HUES6 (cell line): ENCODE data around the gene ARID1B.

Experiments used
- H3K27ac ChIP-seq: 2 replicates; pipeline ENCODE4 v1.7.0; 2013; ENCODE audit warnings: low read depth, mild to moderate bottlenecking, low read length, inconsistent platforms
- H3K27me3 ChIP-seq: 2 replicates; pipeline ENCODE4 v1.6.1; 2013; ENCODE audit warnings: low read length; ENCODE audit not compliant: control insufficient read depth, insufficient read depth
- H3K36me3 ChIP-seq: 2 replicates; pipeline ENCODE4 v1.6.1; 2013; ENCODE audit warnings: low read length; ENCODE audit not compliant: control insufficient read depth, insufficient read depth
- H3K4me1 ChIP-seq: 2 replicates; pipeline ENCODE4 v1.6.1; 2013; ENCODE audit warnings: low read length; ENCODE audit not compliant: control insufficient read depth, insufficient read depth
- H3K4me3 ChIP-seq: 2 replicates; pipeline ENCODE4 v1.5.1; 2013; ENCODE audit warnings: low read depth, low read length
- H3K9ac ChIP-seq: one replicate; pipeline ENCODE4 v1.6.1; 2013; ENCODE audit warnings: mild to moderate bottlenecking, low read length
- H3K9me3 ChIP-seq: 2 replicates; pipeline ENCODE4 v1.6.1; 2013; ENCODE audit warnings: low read depth, low read length; ENCODE audit not compliant: control insufficient read depth, insufficient read depth

Gene ARID1B

GRCh38 chr6:157169656-157170055, 392.5 kb downstream of the ARID1B start:
- peaks cover 13% of the 10 kb centered on the region for H3K4me1 ChIP-seq
- no peak overlapping the region for H3K9ac ChIP-seq
- no peaks in the 10 kb centered on the region for H3K9me3 ChIP-seq
- no peak overlapping the region for H3K4me3 ChIP-seq
- H3K27me3 ChIP-seq = no peaks in the 10 kb centered on the region
- peaks cover 18% of the 10 kb centered on the region; the same call in 1 of the 2 replicates for H3K36me3 ChIP-seq
- no peak overlapping the region for H3K27ac ChIP-seq

GRCh38 chr6:157170535-157170934, 393.4 kb downstream of the ARID1B start:
- Histone ChIP-seq H3K27me3 (no peaks in the 10 kb centered on the region), H3K9ac (no peak overlapping the region), H3K27ac (no peak overlapping the region), H3K4me3 (no peak overlapping the region), H3K4me1 (peaks cover 13% of the 10 kb centered on the region), H3K36me3 (peaks cover 18% of the 10 kb centered on the region; the same call in 1 of the 2 replicates), H3K9me3 (no peaks in the 10 kb centered on the region)

- peaks cover 18% of the 10 kb centered on the region; the same call in 1 of the 2 replicates for H3K36me3 ChIP-seq
Measured at GRCh38 chr6:157171801-157172200, 394.6 kb downstream of the ARID1B start.

GRCh38 chr6:157172231-157172701, 395.1 kb downstream of the ARID1B start:
- Histone ChIP-seq H3K4me3 (no peak overlapping the region), H3K27me3 (no peaks in the 10 kb centered on the region), H3K9ac (no peak overlapping the region), H3K27ac (no peak overlapping the region), H3K9me3 (no peaks in the 10 kb centered on the region), H3K36me3 (peaks cover 14% of the 10 kb centered on the region; the same call in 1 of the 2 replicates), H3K4me1 (peaks cover 13% of the 10 kb centered on the region)

More at GRCh38 chr6:157171801-157172200, 394.6 kb downstream of the ARID1B start:
- Histone ChIP-seq H3K9ac (no peak overlapping the region), H3K4me3 (no peak overlapping the region), H3K9me3 (no peaks in the 10 kb centered on the region), H3K4me1 (peaks cover 13% of the 10 kb centered on the region), H3K27me3 (no peaks in the 10 kb centered on the region), H3K27ac (no peak overlapping the region)

DNA sequence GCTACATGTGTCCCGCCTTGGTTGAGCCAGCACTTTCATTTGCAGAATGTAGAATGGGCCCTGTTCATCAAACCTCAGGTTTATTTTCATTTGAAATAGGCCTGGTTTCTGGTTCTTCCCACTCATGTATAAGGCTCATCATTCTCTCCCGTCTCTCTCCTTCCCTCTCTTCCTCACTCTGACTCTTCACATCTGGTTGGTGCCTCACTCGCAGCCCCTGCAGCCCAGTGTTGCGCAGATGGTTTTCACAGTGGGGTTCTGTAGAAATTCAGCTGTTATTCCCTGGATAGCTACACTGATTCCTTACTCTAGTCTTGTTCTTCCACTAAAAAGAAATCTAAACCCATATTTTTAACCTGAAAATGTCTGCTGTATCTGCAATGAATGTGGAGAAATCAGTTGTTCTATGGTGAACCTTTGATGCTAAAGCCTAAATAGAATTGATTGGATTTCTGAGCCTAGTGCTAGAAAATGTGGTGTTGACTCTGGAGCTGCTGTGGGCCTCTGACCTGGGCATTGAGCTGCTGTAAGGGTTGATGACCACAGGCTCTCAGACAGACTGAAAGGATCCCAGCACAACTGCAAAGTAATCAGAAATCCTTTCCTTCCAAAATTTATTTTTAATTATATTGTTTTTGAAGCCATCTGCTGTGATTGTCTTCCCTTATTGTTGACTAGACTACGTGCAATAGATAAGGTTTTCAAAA, 395.8 kb downstream of the ARID1B start:
- H3K27ac ChIP-seq = no peak overlapping the region

DNA sequence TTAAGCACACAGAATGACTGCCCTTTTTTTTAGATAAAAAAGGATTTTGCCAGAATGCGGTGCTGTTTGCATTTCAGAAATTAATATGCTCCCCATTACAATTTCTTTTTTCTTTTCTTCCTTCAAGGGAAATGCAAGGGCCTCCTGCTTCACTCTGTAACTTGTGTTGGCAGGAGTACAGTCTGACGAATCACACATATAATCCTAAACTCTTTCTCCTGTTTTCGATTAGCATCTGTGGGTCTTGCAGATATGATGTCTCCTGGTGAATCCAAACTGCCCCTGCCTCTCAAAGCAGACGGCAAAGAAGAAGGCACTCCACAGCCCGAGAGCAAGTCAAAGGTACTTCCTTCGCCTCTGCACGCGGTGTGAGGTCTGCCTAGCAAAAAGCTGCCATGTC, 396.6 kb downstream of the ARID1B start:
- Histone ChIP-seq H3K27me3 (no peaks in the 10 kb centered on the region), H3K27ac (no peak overlapping the region), H3K4me1 (peaks cover 13% of the 10 kb centered on the region), H3K4me3 (no peak overlapping the region), H3K9me3 (no peaks in the 10 kb centered on the region), H3K9ac (no peak overlapping the region), H3K36me3 (peaks cover 3% of the 10 kb centered on the region; the same call in 1 of the 2 replicates)

More for the DNA sequence above, 395.8 kb downstream of the ARID1B start:
- H3K9me3 ChIP-seq = no peaks in the 10 kb centered on the region
- peaks cover 13% of the 10 kb centered on the region for H3K4me1 ChIP-seq
- H3K27me3 ChIP-seq = no peaks in the 10 kb centered on the region
- H3K9ac ChIP-seq = no peak overlapping the region
- H3K4me3 ChIP-seq = no peak overlapping the region
- H3K36me3 ChIP-seq = peaks cover 8% of the 10 kb centered on the region; the same call in 1 of the 2 replicates

DNA sequence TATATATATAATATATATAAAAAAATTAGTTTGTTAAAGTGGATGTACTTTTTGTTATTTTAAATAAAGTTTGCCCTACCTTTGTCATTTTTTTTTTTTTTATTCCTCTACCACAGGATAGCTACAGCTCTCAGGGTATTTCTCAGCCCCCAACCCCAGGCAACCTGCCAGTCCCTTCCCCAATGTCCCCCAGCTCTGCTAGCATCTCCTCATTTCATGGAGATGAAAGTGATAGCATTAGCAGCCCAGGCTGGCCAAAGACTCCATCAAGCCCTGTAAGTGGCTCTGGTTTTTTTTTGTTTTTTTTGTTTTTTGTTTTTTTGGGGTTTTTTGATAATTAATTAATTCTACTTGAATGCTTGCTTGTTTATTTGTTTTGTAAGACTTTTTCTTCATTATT, 397.6 kb downstream of the ARID1B start:
- H3K9me3 ChIP-seq = no peaks in the 10 kb centered on the region
- peaks cover 13% of the 10 kb centered on the region for H3K4me1 ChIP-seq
- H3K9ac ChIP-seq = no peak overlapping the region
- H3K4me3 ChIP-seq = no peak overlapping the region
- H3K27ac ChIP-seq = no peak overlapping the region
- H3K27me3 ChIP-seq = no peaks in the 10 kb centered on the region
- H3K36me3 ChIP-seq = no peaks in the 10 kb centered on the region

GRCh38 chr6:157177731-157178336, 400.7 kb downstream of the ARID1B start:
- no peak overlapping the region for H3K9ac ChIP-seq
- H3K4me1 ChIP-seq = peaks cover 1% of the 10 kb centered on the region; the same call in 1 of the 2 replicates
- H3K4me3 ChIP-seq = no peak overlapping the region
- H3K27ac ChIP-seq = no peak overlapping the region
- peaks cover 10% of the 10 kb centered on the region; the same call in 1 of the 2 replicates for H3K36me3 ChIP-seq
- no peaks in the 10 kb centered on the region for H3K27me3 ChIP-seq
- H3K9me3 ChIP-seq = no peaks in the 10 kb centered on the region

- Histone ChIP-seq H3K36me3 (peaks cover 34% of the 10 kb centered on the region), H3K4me3 (no peak overlapping the region), H3K27me3 (no peaks in the 10 kb centered on the region), H3K9me3 (no peaks in the 10 kb centered on the region), H3K27ac (no peak overlapping the region), H3K9ac (no peak overlapping the region), H3K4me1 (peaks cover 4% of the 10 kb centered on the region; the same call in 1 of the 2 replicates)
Measured at GRCh38 chr6:157181649-157182048, 404.5 kb downstream of the ARID1B start.

DNA sequence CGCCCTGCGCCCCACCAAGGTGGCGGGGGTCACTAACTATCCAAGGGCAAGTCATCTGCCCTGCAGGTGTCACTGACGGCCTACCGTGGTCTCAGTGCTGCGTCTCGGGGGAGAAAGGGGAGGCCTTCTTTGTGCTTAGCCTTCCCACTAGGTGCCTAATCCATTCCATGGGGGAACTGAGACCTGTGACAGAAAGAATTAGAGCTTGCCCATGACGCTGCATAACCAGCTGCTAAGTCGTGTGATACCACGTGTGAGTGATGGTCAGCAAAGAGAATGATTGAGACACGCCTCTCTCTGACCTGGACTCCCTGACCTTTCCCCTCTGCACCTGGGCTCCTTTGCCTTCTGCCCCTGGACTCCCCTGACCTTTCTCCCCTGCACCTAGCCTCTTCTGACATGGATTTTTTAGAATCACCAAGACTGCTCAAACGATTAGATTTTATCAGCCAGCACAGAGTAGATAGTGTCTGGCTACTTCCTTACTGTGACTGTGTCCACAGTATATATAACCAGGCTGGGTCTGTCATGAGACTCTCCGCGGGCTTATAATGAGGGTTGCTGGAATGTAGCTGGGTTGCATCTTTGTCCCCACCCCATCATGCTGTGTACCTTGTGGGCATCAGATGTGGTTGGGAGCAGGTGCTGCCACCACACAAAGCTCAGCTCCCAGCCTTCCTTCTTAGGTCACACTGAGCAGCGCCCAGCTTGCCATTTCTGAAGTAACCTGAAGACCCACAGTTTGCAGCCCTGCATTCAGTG, 405.5 kb downstream of the ARID1B start:
- peaks cover 40% of the 10 kb centered on the region for H3K36me3 ChIP-seq

More for the DNA sequence above, 405.5 kb downstream of the ARID1B start:
- no peaks in the 10 kb centered on the region for H3K9me3 ChIP-seq
- H3K4me3 ChIP-seq = no peak overlapping the region
- peaks cover 11% of the 10 kb centered on the region for H3K4me1 ChIP-seq
- no peak overlapping the region for H3K27ac ChIP-seq
- H3K27me3 ChIP-seq = no peaks in the 10 kb centered on the region
- no peak overlapping the region for H3K9ac ChIP-seq
